ENCODE measurements around the gene TRUB1. TPM values are rescaled to one million over a fixed set of nuclear protein-coding genes. Genes with fewer than 3 reads are reported as not detected.

The TRUB1 gene
- total RNA-seq, 4 donors from 2014 or later = 11.2 to 17.9 (median 15.3) TPM

DNA sequence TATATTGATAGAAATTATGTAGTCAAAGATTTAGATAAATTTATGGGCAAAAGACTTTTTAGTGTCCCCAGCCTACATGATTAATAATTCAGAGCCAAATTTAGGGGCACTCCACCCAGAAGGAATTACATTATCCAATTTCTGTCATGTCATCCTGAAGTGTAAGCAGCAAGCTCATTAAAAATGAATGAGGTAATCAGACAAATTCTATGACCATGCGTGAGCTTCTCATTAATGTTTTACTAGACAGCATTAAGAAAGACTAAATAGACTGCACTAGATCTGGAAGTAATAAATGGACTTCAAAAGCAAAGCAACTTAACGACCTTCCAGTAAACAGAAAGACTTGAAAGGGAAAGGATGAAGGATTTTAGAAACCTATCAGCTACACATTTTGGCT lies 22.7 kb upstream of the TRUB1 start:
- TF ChIP-seq, protein P1, sequence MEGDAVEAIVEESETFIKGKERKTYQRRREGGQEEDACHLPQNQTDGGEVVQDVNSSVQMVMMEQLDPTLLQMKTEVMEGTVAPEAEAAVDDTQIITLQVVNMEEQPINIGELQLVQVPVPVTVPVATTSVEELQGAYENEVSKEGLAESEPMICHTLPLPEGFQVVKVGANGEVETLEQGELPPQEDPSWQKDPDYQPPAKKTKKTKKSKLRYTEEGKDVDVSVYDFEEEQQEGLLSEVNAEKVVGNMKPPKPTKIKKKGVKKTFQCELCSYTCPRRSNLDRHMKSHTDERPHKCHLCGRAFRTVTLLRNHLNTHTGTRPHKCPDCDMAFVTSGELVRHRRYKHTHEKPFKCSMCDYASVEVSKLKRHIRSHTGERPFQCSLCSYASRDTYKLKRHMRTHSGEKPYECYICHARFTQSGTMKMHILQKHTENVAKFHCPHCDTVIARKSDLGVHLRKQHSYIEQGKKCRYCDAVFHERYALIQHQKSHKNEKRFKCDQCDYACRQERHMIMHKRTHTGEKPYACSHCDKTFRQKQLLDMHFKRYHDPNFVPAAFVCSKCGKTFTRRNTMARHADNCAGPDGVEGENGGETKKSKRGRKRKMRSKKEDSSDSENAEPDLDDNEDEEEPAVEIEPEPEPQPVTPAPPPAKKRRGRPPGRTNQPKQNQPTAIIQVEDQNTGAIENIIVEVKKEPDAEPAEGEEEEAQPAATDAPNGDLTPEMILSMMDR (IDR thresholded peaks at IDR 0.05; ENCODE audit: low read depth) = no peak

DNA sequence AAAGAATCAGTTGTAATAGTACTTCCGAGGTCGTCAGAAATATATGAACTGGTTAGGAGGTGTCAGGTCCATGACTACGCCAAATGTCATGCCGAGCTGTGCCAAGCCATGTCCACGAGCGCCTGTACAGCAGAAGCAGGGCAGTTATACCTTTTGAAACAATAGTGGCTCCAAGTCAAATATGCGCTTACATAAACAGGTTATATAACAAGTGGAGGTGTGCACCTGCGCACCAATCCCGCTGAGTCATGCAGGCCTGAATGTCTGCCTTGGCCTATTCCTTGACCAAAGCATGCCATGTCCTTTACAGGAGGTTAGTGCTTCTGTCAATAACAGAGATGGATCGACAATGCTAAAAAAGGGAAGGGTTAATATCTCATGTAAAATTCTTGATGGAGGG lies 21.3 kb upstream of the TRUB1 start:
- TF ChIP-seq, protein P1 (IDR thresholded peaks at IDR 0.05; ENCODE audit: low read depth) = no peak

DNA sequence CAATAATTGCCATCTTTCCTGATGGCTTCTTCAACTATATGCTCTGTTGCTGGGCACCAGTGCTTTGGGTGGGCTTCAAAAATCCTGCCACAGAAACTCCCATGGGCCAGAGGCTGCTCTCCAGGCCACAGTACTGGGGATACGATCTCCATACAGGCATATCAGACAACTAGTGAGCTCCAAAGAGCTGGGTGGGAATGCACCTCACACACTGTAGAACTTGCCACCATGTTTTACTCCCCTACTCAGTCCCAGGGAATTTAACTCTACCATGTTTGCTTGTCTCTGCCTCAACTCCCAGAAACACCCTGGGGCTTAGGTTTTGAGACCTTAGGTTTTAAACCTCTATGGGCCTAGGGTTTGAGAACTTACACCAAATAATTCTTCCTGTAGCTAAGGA lies 20.5 kb upstream of the TRUB1 start:
- TF ChIP-seq, protein P1 (IDR thresholded peaks at IDR 0.05; ENCODE audit: low read depth) = no peak

DNA sequence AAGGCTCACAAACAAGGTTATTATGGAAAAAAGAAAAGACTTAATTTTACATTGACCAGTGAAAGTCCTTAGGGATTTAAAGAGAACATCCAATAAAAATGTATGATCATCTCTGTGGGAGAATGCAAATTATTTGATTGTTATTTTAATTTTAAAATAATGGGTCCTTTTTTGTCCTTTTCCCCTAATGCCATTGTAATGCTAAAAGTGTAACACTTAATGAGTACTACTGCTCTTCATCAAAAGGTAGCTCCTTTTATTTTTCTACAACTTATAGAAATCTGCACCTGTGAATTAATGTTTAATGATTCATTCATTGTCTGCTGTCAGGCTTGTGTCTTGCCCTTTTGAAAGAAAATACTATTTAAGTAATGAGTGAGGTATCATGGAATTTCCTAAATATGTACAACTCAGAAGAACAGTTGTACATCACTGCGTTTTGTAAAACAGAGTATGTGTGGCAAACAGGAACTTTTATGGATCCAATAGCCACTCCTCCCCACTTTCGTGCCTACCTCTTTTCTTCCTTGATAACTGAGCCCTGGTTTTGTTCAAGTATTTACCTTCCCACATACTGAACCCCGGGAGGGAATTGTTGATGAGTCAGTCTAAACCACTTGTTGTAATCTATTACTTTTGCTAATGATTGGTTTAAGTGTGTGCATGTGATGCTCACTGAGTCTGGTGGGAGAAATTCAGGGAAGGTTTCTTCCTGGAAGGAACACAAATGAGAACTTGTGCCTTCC lies 19.9 kb upstream of the TRUB1 start:
- TF ChIP-seq, protein P1 (IDR thresholded peaks at IDR 0.05; ENCODE audit: low read depth) = no peak

DNA sequence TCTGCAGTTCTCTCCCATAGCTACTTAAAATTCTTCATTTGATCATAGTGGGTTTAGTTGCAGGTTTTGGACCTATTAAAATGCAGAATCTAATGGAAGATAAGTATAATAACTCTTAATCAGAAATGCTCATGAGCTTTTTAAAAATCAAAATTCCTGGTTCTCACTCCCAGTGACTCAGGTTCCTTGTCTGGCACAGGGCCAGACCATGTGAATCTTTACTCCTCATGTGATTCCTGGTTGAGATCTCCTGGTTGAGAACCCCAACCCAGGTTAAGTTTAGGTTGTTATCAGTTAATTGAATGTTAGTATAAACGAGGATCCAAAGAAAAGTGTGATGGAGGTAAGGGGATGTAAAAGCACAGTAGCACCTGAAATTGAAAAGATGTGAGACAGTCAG lies 17.5 kb upstream of the TRUB1 start:
- TF ChIP-seq, protein P1 (IDR thresholded peaks at IDR 0.05; ENCODE audit: low read depth) = no peak

DNA sequence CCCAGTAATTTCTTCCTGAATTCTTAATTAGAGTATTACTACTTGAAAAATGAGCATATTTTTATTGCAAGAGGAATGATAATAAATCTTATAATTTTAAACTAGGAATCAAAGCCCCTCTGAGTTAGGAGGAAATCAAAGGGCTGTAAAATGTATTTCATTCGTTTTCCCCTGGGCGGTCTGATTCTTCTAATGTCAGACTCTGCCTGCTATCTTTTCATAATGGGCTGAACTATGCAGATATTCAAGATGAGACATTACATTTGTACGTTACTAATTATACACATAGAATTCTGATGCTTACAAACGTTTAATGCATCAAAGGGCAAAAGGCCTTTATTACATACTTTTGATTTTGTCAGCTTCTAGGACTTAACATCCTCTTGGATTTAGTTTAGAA lies 16.0 kb upstream of the TRUB1 start:
- TF ChIP-seq, protein P1 (IDR thresholded peaks at IDR 0.05; ENCODE audit: low read depth) = no peak

DNA sequence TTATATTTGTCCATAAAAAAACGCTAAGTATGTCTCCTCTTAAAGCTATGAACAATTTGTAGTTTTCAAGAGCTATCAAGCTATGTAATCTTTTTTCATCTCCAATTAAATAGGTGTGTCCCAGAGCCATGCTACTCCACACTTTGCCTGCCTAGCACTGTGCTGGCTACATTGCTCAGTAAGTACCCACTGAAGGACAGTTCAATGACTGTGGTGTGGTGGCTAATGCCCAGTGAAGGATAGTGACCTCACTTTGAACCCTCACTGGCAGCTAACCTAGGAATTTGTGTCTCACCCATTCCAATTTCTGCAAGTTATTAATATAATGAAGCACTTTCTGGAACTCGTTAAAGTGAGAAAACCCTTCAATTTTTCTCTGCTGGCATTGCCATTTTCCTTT lies 14.4 kb upstream of the TRUB1 start:
- TF ChIP-seq, protein P1 (IDR thresholded peaks at IDR 0.05; ENCODE audit: low read depth) = no peak

All from subcutaneous adipose tissue (tissue), 4 donors.